ENCODE data around the gene SUV39H1.

Gene SUV39H1

DNA sequence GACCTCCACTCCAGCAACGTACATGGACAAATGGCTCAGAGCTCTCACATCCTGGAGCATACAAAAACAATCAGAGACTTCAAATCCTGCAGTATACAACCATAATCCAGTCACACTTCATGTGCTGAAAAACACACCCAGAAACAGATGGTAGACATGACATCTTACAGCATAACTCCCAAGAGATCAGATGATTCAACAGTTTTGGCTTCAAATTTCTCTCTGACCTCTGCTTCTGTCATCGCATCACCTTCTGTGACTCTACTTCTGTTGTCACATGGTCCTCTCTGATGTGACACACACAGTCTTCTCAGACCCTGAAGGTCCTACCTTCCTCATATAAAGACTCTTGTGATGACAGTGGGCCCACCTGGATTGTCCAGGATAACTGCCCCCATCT, 18.5 kb downstream of the SUV39H1 start:
- no peak for DNase-seq

DNA sequence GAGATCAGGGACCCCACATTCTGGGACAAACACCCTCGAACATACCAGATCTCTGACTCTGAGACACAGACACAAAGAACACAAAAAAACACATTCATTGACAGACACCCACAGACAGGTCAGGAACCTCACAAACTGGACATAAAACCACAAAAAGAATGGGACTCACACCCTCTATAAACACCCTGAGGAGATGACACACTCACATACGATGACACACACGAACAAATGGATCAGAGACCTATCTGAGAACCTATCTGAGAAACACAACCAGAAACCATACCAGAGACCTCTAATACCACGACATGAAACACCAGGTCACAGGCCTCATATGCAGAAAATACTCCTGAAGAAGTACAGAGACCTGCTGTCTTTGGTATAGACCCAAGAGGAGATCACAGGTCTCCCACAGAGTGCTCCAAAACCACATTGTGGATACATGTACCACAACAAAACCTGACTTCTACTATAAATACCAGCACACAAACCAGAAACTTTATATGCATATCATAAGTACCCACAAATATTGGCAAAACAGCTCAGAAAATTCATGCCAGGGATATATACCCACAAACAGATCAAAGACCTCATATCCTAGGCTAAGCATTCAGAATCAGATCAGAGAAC, 19.5 kb downstream of the SUV39H1 start:
- no peak for DNase-seq

- DNase-seq: no peak
Measured at GRCh38 chrX:48719958-48720357, 23.4 kb downstream of the SUV39H1 start.

DNA sequence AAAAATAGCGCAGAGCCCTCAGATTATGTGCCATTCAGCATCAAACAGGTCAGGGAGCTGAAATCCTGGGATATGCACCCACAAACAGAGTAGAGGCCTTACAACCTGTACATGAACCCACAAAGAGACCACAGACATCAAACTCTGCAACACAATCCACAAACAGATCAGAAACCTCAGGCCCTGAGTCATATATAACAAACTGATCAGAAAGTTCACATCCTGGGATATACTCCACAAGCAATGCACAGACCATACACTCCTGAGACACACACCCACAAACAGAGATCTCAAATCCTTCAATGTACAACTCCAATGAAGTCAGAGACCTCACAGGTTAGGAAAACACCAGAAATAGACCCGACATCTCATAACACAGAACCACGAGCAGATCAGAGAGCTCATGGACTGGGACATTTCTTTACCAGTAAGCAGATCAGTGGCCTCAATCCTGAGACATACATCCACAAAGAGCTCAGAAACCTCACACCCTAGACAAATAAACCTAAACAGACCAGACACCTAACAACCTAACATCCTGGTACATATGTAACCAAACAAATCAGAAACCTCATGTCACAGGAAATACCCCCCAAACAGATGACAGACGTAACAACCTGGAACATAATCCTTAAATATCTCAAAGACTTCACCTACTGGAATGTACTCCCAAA, 24.2 kb downstream of the SUV39H1 start:
- DNase-seq: no peak

DNA sequence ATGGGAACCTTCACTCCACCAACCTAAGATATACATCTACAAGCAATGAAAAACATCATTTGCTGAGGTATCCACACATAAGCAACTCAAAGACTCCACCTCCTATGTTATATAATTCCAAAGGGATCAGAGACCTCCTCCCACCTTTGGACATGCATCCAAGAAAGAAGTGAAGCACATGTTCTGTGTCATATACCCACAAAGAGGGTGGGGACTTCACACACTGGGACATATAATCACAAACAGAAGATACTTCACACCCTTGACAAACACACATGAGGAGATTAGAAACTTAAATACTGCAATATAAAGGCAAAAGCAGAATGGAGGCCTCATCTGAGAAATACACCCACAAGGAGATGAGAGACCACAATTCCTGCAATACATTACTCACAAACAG, 25.4 kb downstream of the SUV39H1 start:
- DNase-seq: no peak

DNA sequence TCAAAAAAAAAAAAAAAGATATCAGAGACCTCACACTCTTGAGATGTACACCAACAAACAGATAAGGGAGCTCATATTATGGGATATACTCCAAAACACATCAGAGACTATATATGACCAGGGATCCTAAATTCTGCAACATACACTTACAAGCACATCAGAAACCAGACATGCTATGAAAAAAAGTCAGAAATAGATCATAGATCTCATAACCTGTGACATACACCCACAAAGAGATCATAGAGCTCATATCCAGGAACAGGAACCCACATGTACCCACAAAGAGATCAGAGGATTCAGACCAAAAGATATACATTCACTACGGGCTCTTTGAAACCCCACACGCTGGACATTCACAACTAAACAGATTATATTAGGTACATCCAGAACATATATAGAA, 30.1 kb downstream of the SUV39H1 start:
- no peak for DNase-seq

DNA sequence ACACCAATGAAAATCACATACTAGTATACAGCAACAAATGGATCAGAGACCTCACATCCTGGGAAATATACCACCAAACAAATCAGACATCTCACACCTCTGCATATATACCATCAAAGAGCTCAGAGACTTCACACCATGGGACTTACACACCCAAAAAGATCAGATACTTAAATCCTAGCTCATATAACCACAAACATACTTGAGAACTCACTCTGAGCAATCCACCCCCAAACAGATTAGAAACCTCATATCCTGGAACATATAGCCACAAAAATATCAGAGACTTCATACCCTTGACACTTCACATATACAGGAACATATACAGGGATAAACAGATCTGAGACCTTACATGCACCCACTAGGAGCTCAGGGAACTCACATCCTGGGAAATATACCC, 32.1 kb downstream of the SUV39H1 start:
- DNase-seq: no peak

DNA sequence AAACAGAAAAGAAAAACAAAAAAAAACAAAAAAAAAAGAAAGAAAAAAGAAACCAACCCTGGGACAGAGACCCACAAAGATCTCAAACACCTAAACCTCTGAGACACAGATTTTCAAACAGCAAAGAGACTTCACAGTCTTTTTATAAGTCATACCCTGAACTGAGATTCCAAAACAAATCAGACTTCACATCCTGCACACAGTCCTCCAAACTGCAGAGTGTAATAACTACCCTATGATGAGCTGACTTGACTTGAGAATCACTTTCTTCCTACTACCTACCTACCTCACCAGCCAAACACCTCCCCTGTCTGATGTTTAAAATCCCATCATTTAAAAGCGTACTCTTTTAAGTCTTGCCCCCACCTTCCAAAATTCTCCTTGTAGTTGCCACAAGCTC, 39.8 kb downstream of the SUV39H1 start:
- DNase-seq: no peak

- DNase-seq: no peak
Measured at GRCh38 chrX:48736878-48737212, 40.3 kb downstream of the SUV39H1 start.

- peak; percentile 92 for DNase-seq
Measured at GRCh38 chrX:48737213-48737938, 40.8 kb downstream of the SUV39H1 start.

DNA sequence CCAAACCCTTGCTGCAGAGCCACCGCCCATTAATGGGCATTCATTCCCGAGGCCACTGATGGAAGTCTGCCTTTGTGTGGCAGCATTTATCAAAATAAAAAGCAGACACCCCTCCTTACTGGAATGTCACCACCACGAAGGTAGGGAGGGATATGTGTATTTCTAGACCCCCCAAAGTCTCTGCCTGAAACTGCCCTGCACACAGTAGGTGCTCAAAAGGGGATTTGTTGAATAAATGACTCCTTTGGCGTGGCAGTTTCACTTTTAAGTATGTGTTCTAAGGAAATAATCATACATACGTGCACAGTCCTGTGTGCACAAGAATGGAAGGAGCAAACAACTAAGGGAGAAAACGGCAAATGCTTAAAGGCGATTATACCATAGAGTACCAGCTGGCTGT, 41.4 kb downstream of the SUV39H1 start:
- no peak for DNase-seq

- DNase-seq: no peak
Measured at GRCh38 chrX:48741834-48742233, 45.3 kb downstream of the SUV39H1 start.

DNA sequence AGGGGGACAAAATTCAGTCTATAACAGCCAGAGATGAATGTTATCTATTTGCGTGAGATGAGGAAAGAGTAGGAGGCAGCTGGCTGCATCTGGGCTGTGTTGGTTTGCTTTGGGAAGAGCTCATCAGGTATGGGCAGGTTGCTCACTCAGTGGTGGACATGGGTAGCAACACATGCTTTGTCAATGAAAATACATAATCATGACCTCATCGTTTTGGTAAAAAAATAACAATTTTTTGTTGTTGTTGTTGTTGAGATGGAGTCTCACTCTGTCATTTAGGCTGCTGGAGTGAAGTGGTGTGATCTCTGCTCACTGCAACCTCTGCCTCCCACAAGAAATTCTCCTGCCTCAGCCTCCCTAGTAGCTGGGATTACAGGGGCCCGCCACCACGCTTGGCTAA, 48.7 kb downstream of the SUV39H1 start:
- no peak for DNase-seq

DNA sequence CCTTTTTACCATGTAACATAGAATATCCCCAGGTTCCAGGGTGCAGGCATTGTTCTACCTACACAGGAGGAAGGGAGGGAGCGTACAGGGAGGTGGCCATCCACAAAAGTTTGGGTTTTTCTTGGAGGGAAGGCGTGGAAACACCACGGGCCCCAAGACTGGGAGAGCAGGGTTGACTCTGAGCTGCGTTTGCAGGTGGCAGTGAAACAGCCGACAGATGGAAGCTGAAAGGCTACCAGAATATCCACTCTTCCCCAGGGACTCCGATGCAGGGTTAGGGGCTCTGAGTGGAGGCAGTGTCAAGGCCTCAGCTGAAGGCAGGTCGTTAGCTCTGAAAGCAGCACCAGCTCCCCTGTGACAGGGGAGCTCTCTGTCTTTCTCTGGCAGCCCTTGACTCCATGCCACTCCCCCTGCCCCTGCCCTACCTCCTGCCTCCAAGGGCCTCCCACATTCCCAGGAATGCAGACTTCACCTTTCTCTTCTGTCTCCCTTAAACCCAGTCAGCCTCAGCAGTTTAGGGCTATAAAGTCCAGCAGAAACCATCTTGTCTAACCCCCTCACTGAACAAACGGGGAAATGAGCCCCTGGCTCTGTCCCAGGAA, 51.0 kb downstream of the SUV39H1 start:
- DNase-seq: no peak

GRCh38 chrX:48749182-48749581, 52.6 kb downstream of the SUV39H1 start:
- DNase-seq: no peak

- DNase-seq: no peak
Measured at GRCh38 chrX:48751343-48751742, 54.8 kb downstream of the SUV39H1 start.

DNA sequence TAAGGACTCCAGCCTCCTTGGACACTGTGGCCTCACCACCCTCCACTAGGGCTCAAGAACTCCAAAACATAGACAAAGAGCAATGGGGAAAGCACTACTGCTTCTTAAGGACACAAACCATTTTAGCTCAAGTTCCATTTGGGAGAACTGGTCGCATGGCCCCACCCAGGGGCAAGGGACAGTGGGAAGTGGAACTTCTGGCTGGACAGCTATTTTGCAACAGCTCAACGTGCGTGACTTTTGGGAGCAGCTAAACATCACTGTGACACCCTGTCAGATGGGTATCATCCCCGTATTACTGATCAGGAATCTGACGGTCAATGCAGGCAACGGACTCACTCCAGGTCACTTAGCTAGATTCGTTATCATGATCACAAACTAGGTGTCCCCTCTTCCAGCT, 56.0 kb downstream of the SUV39H1 start:
- DNase-seq: no peak

DNA sequence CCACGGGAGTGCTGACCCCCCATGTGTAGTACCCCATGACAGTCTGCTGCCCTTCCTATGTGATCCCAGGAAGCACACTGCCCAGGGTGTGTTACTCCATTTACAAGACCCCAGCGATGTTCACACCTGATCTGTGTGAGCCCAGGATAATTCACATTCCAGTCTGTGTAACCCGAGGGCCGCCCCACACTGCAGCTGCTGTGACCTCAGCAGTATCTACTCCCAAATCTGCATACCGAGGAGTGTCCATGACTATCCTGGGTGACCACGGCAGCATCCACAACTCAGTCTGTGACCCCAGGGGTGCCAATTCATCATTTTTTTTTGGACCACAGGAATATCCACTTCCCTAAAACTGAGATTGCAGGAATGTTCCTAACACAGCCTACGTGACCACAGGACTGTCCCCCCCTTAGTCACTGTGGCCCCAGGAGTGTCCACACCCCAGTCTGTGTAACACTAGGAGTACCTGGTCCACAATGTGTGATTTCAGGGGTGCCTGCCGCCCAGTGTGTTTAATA, 57.2 kb downstream of the SUV39H1 start:
- DNase-seq: no peak

- no peak for DNase-seq
Measured at GRCh38 chrX:48754238-48754637, 57.7 kb downstream of the SUV39H1 start.
